RWPE1 (cell line): ENCODE data around the gene HTR3C.
"Not testable (repeated sequence)": the region's sequence is repeated elsewhere in the genome, so short reads cannot be mapped to it uniquely, and the experiment has no call there.

Experiments used
- CTCF ChIA-PET: fragments of 350-600 bp; sonication (Branson Sonifier 250); formaldehyde crosslinking; extraction: SDS; loops from one replicate; lab custom pipeline; 2021; lab: Yijun Ruan, JAX
- POLR2A ChIA-PET: fragments of 400-600 bp; formaldehyde crosslinking; extraction: SDS; loops from one replicate; lab custom pipeline; 2020; ENCODE audit warnings: antibody characterized with exemption; ENCODE audit not compliant: low non-redundant PET; lab: Yijun Ruan, JAX
- DNase-seq: peaks from one replicate; pipeline ENCODE4 v3.0.0; 2012; ENCODE audit warnings: low spot score
- H3K27ac ChIP-seq: fragments of 450-650 bp; 2 replicates; pipeline ENCODE4 v1.5.1; 2017
- CTCF ChIP-seq: fragments of 450-650 bp; conservative IDR thresholded peaks from 2 replicates; pipeline ENCODE4 v1.5.1; 2017; ENCODE audit warnings: low read depth, mild to moderate bottlenecking

The HTR3C gene

GRCh38 chr3:184052767-184053166 is at the start of gene HTR3C:
TSS of gene HTR3C (plus strand) at chr3:184053047. CDS start at chr3:184053081, 34 bp downstream.
- DNase-seq, result no peak
- H3K27ac ChIP-seq, result no peak within 1 kb of the TSS
- no peak for TF ChIP-seq CTCF
- POLR2A ChIA-PET, result no interaction called here
- CTCF ChIA-PET, result no interaction called here

- ChIA-PET CTCF (no interaction called here), POLR2A (no interaction called here)
- no peak overlapping the region for H3K27ac ChIP-seq
- TF ChIP-seq CTCF, result no peak
- peak; percentile 21 for DNase-seq
Measured at GRCh38 chr3:184003187-184003967, 49.5 kb upstream of the HTR3C start.

GRCh38 chr3:184004476-184004875 is 48.4 kb upstream of the HTR3C start:
- ChIA-PET POLR2A (no interaction called here), CTCF (no interaction called here)
- DNase-seq, result no peak
- no peak overlapping the region for H3K27ac ChIP-seq
- no peak for TF ChIP-seq CTCF

GRCh38 chr3:184005941-184006507 is 46.8 kb upstream of the HTR3C start:
- CTCF ChIA-PET, result interaction anchor here (0.6 to 1.5 kb wide), 4 partner anchors 12 to 111 kb away, joined by 3 to 5 read pairs (median 4); partner anchors contain the start of gene ABCC5
- POLR2A ChIA-PET, result interaction anchor here (0.6 kb wide), 2 partner anchors 12 to 14 kb away, joined by 6 to 8 read pairs; partner anchors contain the start of gene ABCC5
- peak; percentile 94 for DNase-seq
- TF ChIP-seq CTCF, result no peak
- H3K27ac ChIP-seq, result peak overlapping the region; percentile 71

- H3K27ac ChIP-seq, result peak overlapping the region; percentile 57
- CTCF ChIA-PET, result interaction anchor here (0.6 to 1.5 kb wide), 6 partner anchors 9 to 494 kb away, joined by 3 to 6 read pairs (median 3); partner anchors contain the start of gene ABCC5
- DNase-seq, POLR2A ChIA-PET: not testable (repeated sequence)
Measured at GRCh38 chr3:184007143-184007813, 45.6 kb upstream of the HTR3C start.

GRCh38 chr3:184008161-184008560 is 44.7 kb upstream of the HTR3C start:
- ChIA-PET CTCF (interaction anchor here (0.5 to 1.3 kb wide), 2 partner anchors 104 to 1963 kb away, joined by 3 to 6 read pairs; no protein-coding TSS in a partner anchor), POLR2A (no interaction called here)
- no peak overlapping the region for H3K27ac ChIP-seq
- no peak for DNase-seq
- no peak for TF ChIP-seq CTCF
